ENCODE data around the gene RASAL3.

GRCh38 chr19:15421721-15422260 lies 42.6 kb downstream of the RASAL3 start:
- TF ChIP-seq ZNF274 (IDR thresholded peaks at IDR 0.05; ENCODE audit: low read depth, low read length) (no peak), SUZ12 (IDR thresholded peaks at IDR 0.05; ENCODE audit: extremely low read depth, insufficient read depth, insufficient read length) (no peak), YY1 (IDR thresholded peaks at IDR 0.05; ENCODE audit: insufficient read depth, insufficient read length) (no peak)
